Measurements from ENCODE around the gene SH2D6. TPM values are rescaled to one million over a fixed set of nuclear protein-coding genes. Genes with fewer than 3 reads are reported as not detected.

SH2D6 gene
- total and polyA plus RNA-seq, 9 of the 15 experiments (the other 6 are each of a cell fraction or from before 2014, with no cell fraction given) = 0.07 to 0.76 (median 0.33) TPM; not detected in 2

DNA sequence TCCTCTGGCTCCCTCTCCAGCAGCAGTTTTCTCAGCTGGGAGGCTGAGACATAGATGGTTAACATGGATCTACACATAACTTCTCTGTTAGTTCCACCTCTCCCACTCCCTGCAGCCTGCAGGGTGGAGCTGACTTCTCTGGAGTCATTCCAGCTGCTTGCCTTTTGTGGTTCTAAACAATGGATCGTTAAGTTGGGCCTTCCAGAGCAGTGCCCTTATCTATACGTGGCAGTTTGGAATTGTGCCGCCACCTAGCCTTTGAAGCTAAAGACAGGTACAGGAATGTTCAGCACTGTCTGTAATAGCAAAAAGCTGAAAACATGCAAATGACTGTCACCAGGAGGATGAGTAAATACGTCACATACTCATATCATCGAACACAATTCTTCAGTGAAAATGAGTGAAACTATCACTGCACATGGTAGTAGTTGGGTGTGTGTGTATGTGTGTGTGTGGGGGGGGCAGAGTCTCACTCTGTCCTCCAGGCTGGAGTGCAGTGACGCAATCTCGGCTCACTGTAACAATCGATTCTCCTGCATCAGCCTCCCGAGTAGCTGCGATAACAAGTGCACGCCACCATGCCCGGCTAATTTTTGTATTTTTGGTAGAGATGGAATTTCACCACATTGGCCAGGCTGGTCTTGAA is 50.3 kb downstream of the SH2D6 start:
- FAIRE-seq (peak; percentile 89), DNase-seq (ENCODE audit: extremely low read depth in 1 of 4, low spot score in 3 of 4) (peak; percentile 48 to 78 (median 70)), ATAC-seq (peak; percentile 80)
- H3K9me1 ChIP-seq (ENCODE audit: control insufficient read depth, insufficient read depth, low read length) = no peaks in the 10 kb centered on the region
- H3K4me1 ChIP-seq (replicated peaks in 1 of 2; ENCODE audit: control insufficient read depth in 2 of 2, insufficient read depth in 2 of 2, low read length in 2 of 2) = peaks cover 5 to 12% of the 10 kb centered on the region in 2 experiments; a peak in 4 of 5 replicates
- peak overlapping the region in 1 of 2 experiments; percentile 21; a peak in 1 of 4 replicates for H3K9ac ChIP-seq (ENCODE audit: insufficient read depth in 1 of 2, low read depth in 2 of 2, low read length in 2 of 2)
- H3K27me3 ChIP-seq (ENCODE audit: control insufficient read depth in 2 of 2, insufficient read depth in 2 of 2, low read length in 2 of 2) = no peaks in the 10 kb centered on the region
- in situ Hi-C loops (cut with MboI) = no loop called here
- no TSS peak for BruUV-seq (replicated peaks)
- ChIA-PET CTCF (ENCODE audit: low intra/inter-chr PET ratio) (no interaction called here), POLR2A (interaction anchor here (0.5 to 2.5 kb wide), 11 partner anchors 11 to 499 kb away, joined by 3 to 13 read pairs (median 4); partner anchors contain the start of genes MAT2A and RETSAT)
- no peaks in the 10 kb centered on the region for H3K36me3 ChIP-seq (ENCODE audit: control insufficient read depth, insufficient read depth, low read length)
- peak overlapping the region; percentile 45; the same call in 1 of the 2 replicates for H3K4me2 ChIP-seq (ENCODE audit: insufficient read depth, low read length)
- no peak overlapping the region for H3K4me3 ChIP-seq
- peak overlapping the region; percentile 63 for H2AFZ ChIP-seq (ENCODE audit: low read depth, low read length)
- H4K20me1 ChIP-seq (replicated peaks; ENCODE audit: control insufficient read depth, insufficient read depth, low read length) = no peaks in the 10 kb centered on the region
- no peaks in the 10 kb centered on the region for H3K79me2 ChIP-seq (ENCODE audit: control insufficient read depth, insufficient read depth, low read length)
- H3K27ac ChIP-seq (ENCODE audit: extremely low read depth, low read depth, low read length) = peak overlapping the region; percentile 31; the same call in 2 of the 3 replicates
- 37% methylated on average over 12 of the region's 12 CpGs for WGBS (ENCODE audit: insufficient coverage, low coverage, missing lambda C conversion rate)
- H3K9me3 ChIP-seq (replicated peaks; ENCODE audit: control insufficient read depth, insufficient read depth, low read depth, low read length) = no peaks in the 10 kb centered on the region
- intact Hi-C loops (cut with micrococcal nuclease) = loop anchor here (2.0 kb wide), 1 partner anchor 70 kb away; the partner anchor contains the start of gene MAT2A
- TF ChIP-seq ELF4 (CRISPR knock-in tag; IDR thresholded peaks at IDR 0.05) = peak; percentile 17; the same call in 1 of the 2 replicates
- peak; percentile 96 for TF ChIP-seq CEBPB (tag; IDR thresholded peaks at IDR 0.05)
- no peak for TF ChIP-seq HMGN3 (IDR thresholded peaks at IDR 0.05; ENCODE audit: borderline replicate concordance, extremely low read depth, insufficient read length, low read depth, low read length)
- TF ChIP-seq CTBP1 (IDR thresholded peaks at IDR 0.05; ENCODE audit: borderline replicate concordance) = peak; percentile 72
- TF ChIP-seq, protein P1, sequence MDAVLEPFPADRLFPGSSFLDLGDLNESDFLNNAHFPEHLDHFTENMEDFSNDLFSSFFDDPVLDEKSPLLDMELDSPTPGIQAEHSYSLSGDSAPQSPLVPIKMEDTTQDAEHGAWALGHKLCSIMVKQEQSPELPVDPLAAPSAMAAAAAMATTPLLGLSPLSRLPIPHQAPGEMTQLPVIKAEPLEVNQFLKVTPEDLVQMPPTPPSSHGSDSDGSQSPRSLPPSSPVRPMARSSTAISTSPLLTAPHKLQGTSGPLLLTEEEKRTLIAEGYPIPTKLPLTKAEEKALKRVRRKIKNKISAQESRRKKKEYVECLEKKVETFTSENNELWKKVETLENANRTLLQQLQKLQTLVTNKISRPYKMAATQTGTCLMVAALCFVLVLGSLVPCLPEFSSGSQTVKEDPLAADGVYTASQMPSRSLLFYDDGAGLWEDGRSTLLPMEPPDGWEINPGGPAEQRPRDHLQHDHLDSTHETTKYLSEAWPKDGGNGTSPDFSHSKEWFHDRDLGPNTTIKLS (IDR thresholded peaks at IDR 0.05; ENCODE audit: borderline replicate concordance, low read depth) = peak; percentile 59; the same call in 1 of the 2 replicates
- no peak for TF ChIP-seq LARP7 (IDR thresholded peaks at IDR 0.05)
- TF ChIP-seq E2F3 (CRISPR knock-in tag; IDR thresholded peaks at IDR 0.05) = no peak
- TF ChIP-seq NFIC (IDR thresholded peaks at IDR 0.05) = peak; percentile 69
- TF ChIP-seq TCF7 (IDR thresholded peaks at IDR 0.05; ENCODE audit: borderline replicate concordance) = no peak
- TF ChIP-seq SMAD4 (CRISPR knock-in tag; conservative IDR thresholded peaks at IDR 0.05) = no peak
- TF ChIP-seq, protein P2, sequence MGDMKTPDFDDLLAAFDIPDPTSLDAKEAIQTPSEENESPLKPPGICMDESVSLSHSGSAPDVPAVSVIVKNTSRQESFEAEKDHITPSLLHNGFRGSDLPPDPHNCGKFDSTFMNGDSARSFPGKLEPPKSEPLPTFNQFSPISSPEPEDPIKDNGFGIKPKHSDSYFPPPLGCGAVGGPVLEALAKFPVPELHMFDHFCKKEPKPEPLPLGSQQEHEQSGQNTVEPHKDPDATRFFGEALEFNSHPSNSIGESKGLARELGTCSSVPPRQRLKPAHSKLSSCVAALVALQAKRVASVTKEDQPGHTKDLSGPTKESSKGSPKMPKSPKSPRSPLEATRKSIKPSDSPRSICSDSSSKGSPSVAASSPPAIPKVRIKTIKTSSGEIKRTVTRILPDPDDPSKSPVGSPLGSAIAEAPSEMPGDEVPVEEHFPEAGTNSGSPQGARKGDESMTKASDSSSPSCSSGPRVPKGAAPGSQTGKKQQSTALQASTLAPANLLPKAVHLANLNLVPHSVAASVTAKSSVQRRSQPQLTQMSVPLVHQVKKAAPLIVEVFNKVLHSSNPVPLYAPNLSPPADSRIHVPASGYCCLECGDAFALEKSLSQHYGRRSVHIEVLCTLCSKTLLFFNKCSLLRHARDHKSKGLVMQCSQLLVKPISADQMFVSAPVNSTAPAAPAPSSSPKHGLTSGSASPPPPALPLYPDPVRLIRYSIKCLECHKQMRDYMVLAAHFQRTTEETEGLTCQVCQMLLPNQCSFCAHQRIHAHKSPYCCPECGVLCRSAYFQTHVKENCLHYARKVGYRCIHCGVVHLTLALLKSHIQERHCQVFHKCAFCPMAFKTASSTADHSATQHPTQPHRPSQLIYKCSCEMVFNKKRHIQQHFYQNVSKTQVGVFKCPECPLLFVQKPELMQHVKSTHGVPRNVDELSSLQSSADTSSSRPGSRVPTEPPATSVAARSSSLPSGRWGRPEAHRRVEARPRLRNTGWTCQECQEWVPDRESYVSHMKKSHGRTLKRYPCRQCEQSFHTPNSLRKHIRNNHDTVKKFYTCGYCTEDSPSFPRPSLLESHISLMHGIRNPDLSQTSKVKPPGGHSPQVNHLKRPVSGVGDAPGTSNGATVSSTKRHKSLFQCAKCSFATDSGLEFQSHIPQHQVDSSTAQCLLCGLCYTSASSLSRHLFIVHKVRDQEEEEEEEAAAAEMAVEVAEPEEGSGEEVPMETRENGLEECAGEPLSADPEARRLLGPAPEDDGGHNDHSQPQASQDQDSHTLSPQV (IDR thresholded peaks at IDR 0.05) = 0 out of 2 replicates have a peak, but pooled peaks have one; percentile 18
- no peak for TF ChIP-seq ZNF121 (CRISPR knock-in tag; conservative IDR thresholded peaks at IDR 0.05)
- peak; percentile 28; the same call in 1 of the 2 replicates for TF ChIP-seq SMARCE1 (IDR thresholded peaks at IDR 0.05)
- no peak for TF ChIP-seq CREB5 (CRISPR knock-in tag; IDR thresholded peaks at IDR 0.05)
- TF ChIP-seq TEAD4 (IDR thresholded peaks at IDR 0.05; ENCODE audit: low read length) = peak; percentile 53
- TF ChIP-seq TEAD4 (CRISPR knock-in tag; IDR thresholded peaks at IDR 0.05; ENCODE audit: borderline replicate concordance) = no peak

Data from K562 (cell line).